Measurements from ENCODE around the gene MAP3K10.

The MAP3K10 gene

DNA sequence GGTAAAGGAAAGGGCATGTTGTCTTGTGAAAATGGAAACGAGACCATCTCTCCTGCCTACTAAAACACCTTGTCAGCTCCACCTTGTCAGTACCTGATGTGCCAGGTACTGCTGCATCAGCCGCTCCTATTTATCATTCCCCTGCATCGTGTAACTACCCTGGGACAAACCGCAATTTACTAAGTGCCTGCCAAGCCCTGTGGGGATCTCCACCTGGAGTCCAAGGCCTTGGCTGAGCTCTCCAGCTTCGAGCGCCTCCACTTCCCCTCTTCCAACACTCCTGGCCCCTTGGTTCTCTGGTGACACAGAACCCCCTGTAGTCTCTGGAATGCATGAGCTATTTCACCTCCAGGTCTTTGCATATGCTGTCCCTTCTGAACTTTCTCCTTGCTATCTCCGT lies 61.2 kb downstream of the MAP3K10 start:
- H3K27ac ChIP-seq (ENCODE audit: extremely low read depth, low read depth, low read length) = no peak overlapping the region
- TF ChIP-seq ZNF132 (tag by site-specific recombination; IDR thresholded peaks at IDR 0.05; ENCODE audit: borderline replicate concordance) (no peak), ZIC2 (tag by site-specific recombination; IDR thresholded peaks at IDR 0.05) (peak; percentile 43), PRDM1 (tag by site-specific recombination; IDR thresholded peaks at IDR 0.05) (0 out of 2 replicates have a peak, but pooled peaks have one; percentile 5), GLIS1 (tag by site-specific recombination; IDR thresholded peaks at IDR 0.05) (peak; percentile 62), ZNF394 (tag by site-specific recombination; IDR thresholded peaks at IDR 0.05; ENCODE audit: borderline replicate concordance) (no peak)
- TF ChIP-seq, protein P1, sequence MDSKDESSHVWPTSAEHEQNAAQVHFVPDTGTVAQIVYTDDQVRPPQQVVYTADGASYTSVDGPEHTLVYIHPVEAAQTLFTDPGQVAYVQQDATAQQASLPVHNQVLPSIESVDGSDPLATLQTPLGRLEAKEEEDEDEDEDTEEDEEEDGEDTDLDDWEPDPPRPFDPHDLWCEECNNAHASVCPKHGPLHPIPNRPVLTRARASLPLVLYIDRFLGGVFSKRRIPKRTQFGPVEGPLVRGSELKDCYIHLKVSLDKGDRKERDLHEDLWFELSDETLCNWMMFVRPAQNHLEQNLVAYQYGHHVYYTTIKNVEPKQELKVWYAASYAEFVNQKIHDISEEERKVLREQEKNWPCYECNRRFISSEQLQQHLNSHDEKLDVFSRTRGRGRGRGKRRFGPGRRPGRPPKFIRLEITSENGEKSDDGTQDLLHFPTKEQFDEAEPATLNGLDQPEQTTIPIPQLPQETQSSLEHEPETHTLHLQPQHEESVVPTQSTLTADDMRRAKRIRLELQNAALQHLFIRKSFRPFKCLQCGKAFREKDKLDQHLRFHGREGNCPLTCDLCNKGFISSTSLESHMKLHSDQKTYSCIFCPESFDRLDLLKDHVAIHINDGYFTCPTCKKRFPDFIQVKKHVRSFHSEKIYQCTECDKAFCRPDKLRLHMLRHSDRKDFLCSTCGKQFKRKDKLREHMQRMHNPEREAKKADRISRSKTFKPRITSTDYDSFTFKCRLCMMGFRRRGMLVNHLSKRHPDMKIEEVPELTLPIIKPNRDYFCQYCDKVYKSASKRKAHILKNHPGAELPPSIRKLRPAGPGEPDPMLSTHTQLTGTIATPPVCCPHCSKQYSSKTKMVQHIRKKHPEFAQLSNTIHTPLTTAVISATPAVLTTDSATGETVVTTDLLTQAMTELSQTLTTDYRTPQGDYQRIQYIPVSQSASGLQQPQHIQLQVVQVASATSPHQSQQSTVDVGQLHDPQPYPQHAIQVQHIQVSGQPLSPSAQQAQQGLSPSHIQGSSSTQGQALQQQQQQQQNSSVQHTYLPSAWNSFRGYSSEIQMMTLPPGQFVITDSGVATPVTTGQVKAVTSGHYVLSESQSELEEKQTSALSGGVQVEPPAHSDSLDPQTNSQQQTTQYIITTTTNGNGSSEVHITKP (tag by site-specific recombination; IDR thresholded peaks at IDR 0.05) = peak; percentile 97
- CTCF ChIA-PET = interaction anchor here (0.6 to 1.5 kb wide), 4 partner anchors 9 to 236 kb away, joined by 3 to 4 read pairs (median 3); no protein-coding TSS in a partner anchor
- POLR2A ChIA-PET = no interaction called here
- H3K9me3 ChIP-seq (ENCODE audit: control insufficient read depth, insufficient read depth, low read depth, low read length) = no peaks in the 10 kb centered on the region
- no peak overlapping the region for H3K4me3 ChIP-seq (ENCODE audit: low read depth, low read length)
- H3K36me3 ChIP-seq (ENCODE audit: control insufficient read depth in 2 of 2, insufficient read depth in 1 of 2, low read length in 2 of 2) = peaks cover 86 to 89% of the 10 kb centered on the region in 2 experiments
- H3K4me1 ChIP-seq (ENCODE audit: control insufficient read depth, insufficient read depth, low read length) = peaks cover 3% of the 10 kb centered on the region; the same call in 1 of the 2 replicates

GRCh38 chr19:40253611-40254092 lies 62.4 kb downstream of the MAP3K10 start:
- POLR2A ChIA-PET = no interaction called here
- TF ChIP-seq ZFP69B (tag by site-specific recombination; IDR thresholded peaks at IDR 0.05) (no peak), ZNF239 (tag by site-specific recombination; IDR thresholded peaks at IDR 0.05) (0 out of 2 replicates have a peak, but pooled peaks have one; percentile 21), ZNF341 (tag by site-specific recombination; IDR thresholded peaks at IDR 0.05; ENCODE audit: low read depth) (no peak), ZBTB11 (tag by site-specific recombination; conservative IDR thresholded peaks at IDR 0.05; ENCODE audit: low read depth) (no peak), ZNF530 (tag by site-specific recombination; IDR thresholded peaks at IDR 0.05; ENCODE audit: low read depth) (no peak), ZBTB17 (tag by site-specific recombination; IDR thresholded peaks at IDR 0.05) (peak; percentile 41; the same call in 1 of the 2 replicates)
- TF ChIP-seq, protein P2, sequence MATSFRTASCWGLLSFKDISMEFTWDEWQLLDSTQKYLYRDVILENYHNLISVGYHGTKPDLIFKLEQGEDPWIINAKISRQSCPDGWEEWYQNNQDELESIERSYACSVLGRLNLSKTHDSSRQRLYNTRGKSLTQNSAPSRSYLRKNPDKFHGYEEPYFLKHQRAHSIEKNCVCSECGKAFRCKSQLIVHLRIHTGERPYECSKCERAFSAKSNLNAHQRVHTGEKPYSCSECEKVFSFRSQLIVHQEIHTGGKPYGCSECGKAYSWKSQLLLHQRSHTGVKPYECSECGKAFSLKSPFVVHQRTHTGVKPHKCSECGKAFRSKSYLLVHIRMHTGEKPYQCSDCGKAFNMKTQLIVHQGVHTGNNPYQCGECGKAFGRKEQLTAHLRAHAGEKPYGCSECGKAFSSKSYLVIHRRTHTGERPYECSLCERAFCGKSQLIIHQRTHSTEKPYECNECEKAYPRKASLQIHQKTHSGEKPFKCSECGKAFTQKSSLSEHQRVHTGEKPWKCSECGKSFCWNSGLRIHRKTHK (tag by site-specific recombination; IDR thresholded peaks at IDR 0.05) = no peak
- CTCF ChIA-PET = interaction anchor here (0.6 to 1.5 kb wide), 4 partner anchors 51 to 296 kb away, joined by 3 to 4 read pairs (median 4); no protein-coding TSS in a partner anchor
- Histone ChIP-seq H3K4me1 (ENCODE audit: control insufficient read depth, insufficient read depth, low read length) (peaks cover 3% of the 10 kb centered on the region; the same call in 1 of the 2 replicates), H3K27ac (ENCODE audit: extremely low read depth, low read depth, low read length) (no peak overlapping the region), H3K9me3 (ENCODE audit: control insufficient read depth, insufficient read depth, low read depth, low read length) (no peaks in the 10 kb centered on the region), H3K4me3 (ENCODE audit: low read depth, low read length) (no peak overlapping the region), H3K36me3 (ENCODE audit: control insufficient read depth in 2 of 2, insufficient read depth in 1 of 2, low read length in 2 of 2) (peaks cover 81 to 96% of the 10 kb centered on the region in 2 experiments)
